Hepatocyte (in vitro differentiated cells): ENCODE results near the gene MYOD1.

Experiments used
- CTCF ChIP-seq: fragments of 200-600 bp; sonication (generic); IDR thresholded peaks from 2 replicates; pipeline ENCODE4 v1.5.1; 2016; ENCODE audit warnings: antibody characterized with exemption, mild to moderate bottlenecking; ENCODE audit not compliant: poor library complexity
- EZH2 ChIP-seq: fragments of 200-600 bp; sonication (generic); IDR thresholded peaks from 2 replicates; pipeline ENCODE4 v1.6.1; 2016; ENCODE audit warnings: antibody characterized with exemption, mild to moderate bottlenecking, borderline replicate concordance

GRCh38 chr11:17746096-17746495 is 26.7 kb downstream of the MYOD1 start:
- TF ChIP-seq CTCF, result no peak
- TF ChIP-seq EZH2, result no peak
